ENCODE measurements around the gene PRKCE.
A peak's percentile ranks its signal among the peaks of the same experiment; 100 is the strongest.

The PRKCE gene

DNA sequence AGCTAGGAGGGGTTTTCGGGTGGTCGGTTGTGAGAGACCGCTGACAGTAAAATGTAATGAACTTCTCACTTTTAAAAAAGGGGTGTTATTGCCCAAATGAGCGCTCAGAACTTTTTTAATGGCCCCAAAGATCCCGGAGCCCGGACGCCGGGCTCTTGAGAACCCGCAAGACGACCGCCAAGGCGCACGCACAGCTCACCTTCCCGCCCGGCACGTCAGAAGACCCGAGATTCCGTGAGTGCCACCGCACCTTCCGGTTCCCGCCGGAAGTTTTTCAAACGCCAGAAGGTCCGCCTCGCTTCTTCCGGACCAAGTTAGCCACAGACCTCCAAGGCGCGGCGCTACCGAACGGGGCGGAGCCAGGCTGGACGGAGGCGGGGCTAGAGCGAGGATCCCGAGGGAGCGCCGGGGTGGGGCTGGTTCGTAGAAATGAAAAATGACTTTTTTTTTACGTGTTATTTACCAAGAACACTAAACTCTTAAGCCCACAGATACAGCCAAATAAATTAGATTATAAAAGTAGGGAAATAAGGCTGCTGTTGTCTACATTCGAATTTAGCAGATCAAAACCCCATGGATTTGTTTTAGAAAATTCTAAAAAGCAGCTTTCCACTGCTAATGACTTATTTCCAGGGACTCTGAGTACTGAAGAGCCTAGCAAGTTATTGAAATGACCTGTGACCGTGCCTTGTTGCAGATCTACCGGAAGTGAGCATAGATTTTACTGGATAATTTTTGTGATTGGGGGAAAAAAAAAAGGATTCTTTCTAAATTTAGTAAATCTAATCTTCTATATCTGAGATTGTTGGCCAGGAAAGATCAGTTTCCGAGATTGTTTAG, 40.2 kb upstream of the PRKCE start, which contains the start of gene SRBD1:
Gene SRBD1, minus strand, starts transcription at position 248 of the 840 bp plus-strand sequence. CDS start 5,826 bp downstream, outside the sequence.
- H3K4me3 ChIP-seq (ENCODE audit: low read length): peak within 1 kb of the TSS; percentile 69
- DNase-seq (ENCODE audit: low read depth): peak; percentile 95
- TF ChIP-seq, protein P1, sequence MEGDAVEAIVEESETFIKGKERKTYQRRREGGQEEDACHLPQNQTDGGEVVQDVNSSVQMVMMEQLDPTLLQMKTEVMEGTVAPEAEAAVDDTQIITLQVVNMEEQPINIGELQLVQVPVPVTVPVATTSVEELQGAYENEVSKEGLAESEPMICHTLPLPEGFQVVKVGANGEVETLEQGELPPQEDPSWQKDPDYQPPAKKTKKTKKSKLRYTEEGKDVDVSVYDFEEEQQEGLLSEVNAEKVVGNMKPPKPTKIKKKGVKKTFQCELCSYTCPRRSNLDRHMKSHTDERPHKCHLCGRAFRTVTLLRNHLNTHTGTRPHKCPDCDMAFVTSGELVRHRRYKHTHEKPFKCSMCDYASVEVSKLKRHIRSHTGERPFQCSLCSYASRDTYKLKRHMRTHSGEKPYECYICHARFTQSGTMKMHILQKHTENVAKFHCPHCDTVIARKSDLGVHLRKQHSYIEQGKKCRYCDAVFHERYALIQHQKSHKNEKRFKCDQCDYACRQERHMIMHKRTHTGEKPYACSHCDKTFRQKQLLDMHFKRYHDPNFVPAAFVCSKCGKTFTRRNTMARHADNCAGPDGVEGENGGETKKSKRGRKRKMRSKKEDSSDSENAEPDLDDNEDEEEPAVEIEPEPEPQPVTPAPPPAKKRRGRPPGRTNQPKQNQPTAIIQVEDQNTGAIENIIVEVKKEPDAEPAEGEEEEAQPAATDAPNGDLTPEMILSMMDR (IDR thresholded peaks at IDR 0.05; ENCODE audit: insufficient read depth, low read depth, low read length, missing control alignments): no peak

DNA sequence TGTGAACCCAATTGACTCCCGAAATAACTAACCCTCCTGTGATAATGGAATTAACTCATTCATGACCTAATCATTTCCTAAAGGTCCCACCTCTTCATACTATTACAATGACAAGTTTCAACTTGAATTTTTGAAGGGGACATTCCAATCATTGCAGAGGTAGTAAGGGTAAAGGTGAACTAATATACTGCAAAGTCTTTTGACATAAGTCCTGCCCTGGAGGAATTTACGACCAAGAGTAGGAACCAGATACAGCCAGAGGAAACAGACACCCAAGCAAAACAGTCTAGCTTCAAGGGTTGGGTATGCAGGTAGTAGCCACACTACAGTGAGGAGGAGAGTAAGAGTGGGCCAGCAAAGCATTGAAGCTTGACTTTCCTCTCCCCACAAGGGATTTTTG, 39.2 kb upstream of the PRKCE start:
- TF ChIP-seq, protein P1 (IDR thresholded peaks at IDR 0.05; ENCODE audit: insufficient read depth, low read depth, low read length, missing control alignments): no peak
- DNase-seq (ENCODE audit: low read depth): peak; percentile 33
- H3K4me3 ChIP-seq (ENCODE audit: low read length): no peak overlapping the region

DNA sequence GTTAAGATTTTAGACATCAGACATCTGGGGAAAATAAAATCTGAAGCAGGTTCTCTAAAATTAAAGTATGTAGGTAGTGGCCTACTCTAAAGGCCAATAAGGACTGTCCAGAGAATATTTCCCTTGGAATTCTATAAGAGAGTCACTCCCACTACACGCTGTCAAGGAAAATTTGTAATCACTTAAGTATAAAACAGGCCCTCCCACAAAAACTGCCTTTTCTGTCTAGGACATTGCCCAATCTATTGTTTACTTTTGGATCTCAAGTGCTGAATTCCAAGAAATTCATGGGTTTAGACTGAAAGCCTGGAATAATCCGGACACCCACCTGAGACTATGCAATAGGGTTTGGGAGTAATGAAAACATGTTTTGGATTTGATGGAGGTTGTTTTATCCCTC, 38.7 kb upstream of the PRKCE start:
- TF ChIP-seq, protein P1 (IDR thresholded peaks at IDR 0.05; ENCODE audit: insufficient read depth, low read depth, low read length, missing control alignments): no peak
- peak; percentile 42 for DNase-seq (ENCODE audit: low read depth)
- H3K4me3 ChIP-seq (ENCODE audit: low read length): no peak overlapping the region

DNA sequence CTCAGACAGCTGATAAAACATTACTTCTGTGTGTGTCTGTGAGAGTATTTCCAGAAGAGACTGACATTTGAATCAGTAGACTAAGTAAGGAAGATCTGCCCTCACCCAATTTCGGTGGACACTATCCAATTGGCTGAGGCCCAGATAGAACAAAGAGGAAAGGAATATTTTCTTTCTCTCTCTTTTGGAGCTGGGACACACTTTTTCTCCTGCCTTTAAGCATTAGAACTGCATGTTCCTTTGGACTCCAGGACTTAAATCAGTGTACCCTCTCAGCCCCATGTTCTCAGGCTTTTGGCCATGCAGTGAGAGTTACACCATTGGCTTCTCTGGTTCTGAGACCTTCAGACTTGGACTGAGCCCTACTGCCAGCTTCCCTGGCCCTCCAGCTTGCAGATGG, 37.1 kb upstream of the PRKCE start:
- no peak overlapping the region for H3K4me3 ChIP-seq (ENCODE audit: low read length)
- TF ChIP-seq, protein P1 (IDR thresholded peaks at IDR 0.05; ENCODE audit: insufficient read depth, low read depth, low read length, missing control alignments): no peak
- DNase-seq (ENCODE audit: low read depth): no peak

DNA sequence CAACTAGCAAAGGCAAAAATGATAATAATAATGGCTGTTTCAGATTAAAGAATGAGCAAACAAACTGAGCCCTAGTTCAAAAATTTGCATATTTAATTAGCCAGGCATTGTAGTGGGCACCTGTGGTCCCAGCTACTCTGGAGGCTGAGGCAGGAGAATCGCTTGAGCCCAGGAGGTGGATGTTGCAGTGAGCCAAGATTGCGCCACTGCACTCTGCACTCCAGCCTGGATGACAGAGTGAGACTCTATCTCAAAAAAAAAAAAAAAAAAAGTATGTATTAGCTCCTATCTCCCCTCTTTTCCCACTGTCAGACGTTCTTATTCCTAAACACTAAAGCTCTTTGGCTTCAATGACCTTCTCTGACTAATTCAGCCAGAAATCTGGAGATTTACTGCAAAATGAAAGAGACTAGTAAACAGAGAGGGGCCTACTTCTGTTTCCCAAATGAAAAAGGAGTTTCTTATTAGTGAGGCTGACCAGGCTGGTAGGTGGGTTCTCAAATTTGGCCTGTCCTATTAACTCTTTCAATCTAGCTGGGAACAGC, 36.5 kb upstream of the PRKCE start:
- no peak overlapping the region for H3K4me3 ChIP-seq (ENCODE audit: low read length)
- DNase-seq (ENCODE audit: low read depth): no peak
- TF ChIP-seq, protein P1 (IDR thresholded peaks at IDR 0.05; ENCODE audit: insufficient read depth, low read depth, low read length, missing control alignments): no peak

DNA sequence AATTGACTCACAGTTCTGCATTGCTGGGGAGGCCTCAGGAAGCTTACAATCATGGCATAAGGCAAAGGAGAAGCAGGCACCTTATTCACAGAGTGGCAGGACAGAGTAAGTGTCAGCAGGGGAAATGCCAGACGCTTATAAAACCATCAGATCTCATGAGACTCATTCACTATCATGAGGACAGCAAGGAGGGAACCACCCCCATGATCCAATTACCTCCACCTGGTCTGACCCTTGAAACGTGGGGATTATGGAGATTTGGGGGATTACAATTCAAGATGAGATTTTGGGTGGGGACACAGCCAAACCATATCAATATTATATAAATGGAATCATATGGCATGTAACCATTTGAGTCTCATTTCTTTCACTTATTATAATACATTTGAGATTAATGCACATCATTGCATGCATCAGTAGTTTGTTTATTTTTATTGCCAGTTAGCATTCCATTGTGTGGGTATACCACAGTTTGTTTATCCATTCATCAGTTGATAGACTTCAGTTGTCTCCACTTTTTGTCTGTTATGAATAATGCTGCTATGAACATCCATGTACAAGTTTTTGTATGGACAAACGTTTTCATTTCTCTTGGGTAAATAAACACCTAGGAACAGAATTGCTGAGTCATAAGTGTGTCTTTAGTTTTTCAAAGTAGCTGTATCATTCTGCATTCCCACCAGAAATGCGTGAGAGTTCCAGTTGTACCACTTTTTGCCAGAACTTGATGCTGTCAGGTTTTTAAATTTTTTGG, 34.6 kb upstream of the PRKCE start:
- peak; percentile 83 for DNase-seq (ENCODE audit: low read depth)

More for the DNA sequence above, 34.6 kb upstream of the PRKCE start:
- no peak overlapping the region for H3K4me3 ChIP-seq (ENCODE audit: low read length)
- TF ChIP-seq, protein P1 (IDR thresholded peaks at IDR 0.05; ENCODE audit: insufficient read depth, low read depth, low read length, missing control alignments): no peak
